Trophoblast cell (in vitro differentiated cells and primary cell): ENCODE results near the gene AGR3.
A peak's percentile ranks its signal among the peaks of the same experiment; 100 is the strongest.

ENCODE experiments used
- DNase-seq, 2 donors: peaks; one replicate each; pipeline ENCODE4 v3.0.0-alpha.2; 2016
- H2AFZ ChIP-seq: 2 replicates; pipeline ENCODE4 v1.6.1; 2013; ENCODE audit warnings: low read length, moderate library complexity, mild to moderate bottlenecking; ENCODE audit not compliant: insufficient read depth, poor library complexity
- H2AK5ac ChIP-seq: 2 replicates; pipeline ENCODE4 v1.6.1; 2013; ENCODE audit warnings: mild to moderate bottlenecking, low read length
- H2BK120ac ChIP-seq: 2 replicates; pipeline ENCODE4 v1.6.1; 2013; ENCODE audit warnings: low read length, mild to moderate bottlenecking, moderate library complexity; ENCODE audit not compliant: insufficient read depth, poor library complexity
- H2BK12ac ChIP-seq: 2 replicates; pipeline ENCODE4 v1.6.1; 2013; ENCODE audit warnings: mild to moderate bottlenecking, low read length, moderate library complexity
- H2BK5ac ChIP-seq: 2 replicates; pipeline ENCODE4 v1.6.1; 2013; ENCODE audit warnings: low read length, low read depth, moderate library complexity, mild to moderate bottlenecking; ENCODE audit not compliant: poor library complexity
- H3K14ac ChIP-seq: 2 replicates; pipeline ENCODE4 v1.6.1; 2013; ENCODE audit warnings: mild to moderate bottlenecking, low read length
- H3K18ac ChIP-seq: 2 replicates; pipeline ENCODE4 v1.6.1; 2013; ENCODE audit warnings: mild to moderate bottlenecking, low read length
- H3K23ac ChIP-seq: 2 replicates; pipeline ENCODE4 v1.6.1; 2013; ENCODE audit warnings: low read length
- H3K27ac ChIP-seq: 2 replicates; pipeline ENCODE4 v1.5.1; 2013; ENCODE audit warnings: low read depth, mild to moderate bottlenecking, inconsistent platforms, low read length, moderate library complexity
- H3K27me3 ChIP-seq: 2 replicates; pipeline ENCODE4 v1.6.1; 2013; ENCODE audit warnings: inconsistent platforms, mild to moderate bottlenecking, low read length, moderate library complexity; ENCODE audit not compliant: insufficient read depth
- H3K36me3 ChIP-seq, 2 experiments: 1 replicate in 1 of 2; 2 replicates in 1 of 2; pipeline ENCODE4 v1.6.1; 2013; ENCODE audit warnings: low read length in 2 of 2, mild to moderate bottlenecking in 2 of 2, moderate library complexity in 1 of 2; ENCODE audit not compliant: insufficient read depth in 2 of 2, control insufficient read depth in 1 of 2
- H3K4ac ChIP-seq: 2 replicates; pipeline ENCODE4 v1.6.1; 2013; ENCODE audit warnings: low read depth, mild to moderate bottlenecking, low read length, moderate library complexity
- H3K4me1 ChIP-seq, 2 experiments: 1 replicate in 1 of 2; 2 replicates in 1 of 2; pipeline ENCODE4 v1.6.1; 2013; ENCODE audit warnings: low read length in 2 of 2, mild to moderate bottlenecking in 2 of 2, moderate library complexity in 1 of 2; ENCODE audit not compliant: insufficient read depth in 2 of 2, control insufficient read depth in 1 of 2
- H3K4me2 ChIP-seq: 2 replicates; pipeline ENCODE4 v1.6.1; 2013; ENCODE audit warnings: inconsistent platforms, mild to moderate bottlenecking, low read length, moderate library complexity
- H3K4me3 ChIP-seq: 2 replicates; pipeline ENCODE4 v1.5.1; 2013; ENCODE audit warnings: mild to moderate bottlenecking, low read depth, low read length, inconsistent platforms
- H3K79me1 ChIP-seq: one replicate; pipeline ENCODE4 v1.6.1; 2013; ENCODE audit warnings: low read length
- H3K79me2 ChIP-seq: 2 replicates; pipeline ENCODE4 v1.6.1; 2013; ENCODE audit warnings: low read length, mild to moderate bottlenecking; ENCODE audit not compliant: control insufficient read depth, insufficient read depth, poor library complexity
- H3K9ac ChIP-seq: 2 replicates; pipeline ENCODE4 v1.6.1; 2013; ENCODE audit warnings: mild to moderate bottlenecking, low read length
- H3K9me3 ChIP-seq: 2 replicates; pipeline ENCODE4 v1.6.1; 2013; ENCODE audit warnings: low read depth, mild to moderate bottlenecking, control low read depth, inconsistent platforms, low read length; ENCODE audit not compliant: insufficient read depth
- H4K12ac ChIP-seq: 2 replicates; pipeline ENCODE4 v1.6.1; 2013; ENCODE audit warnings: low read depth, mild to moderate bottlenecking, low read length, moderate library complexity
- H4K8ac ChIP-seq: 2 replicates; pipeline ENCODE4 v1.6.1; 2013; ENCODE audit warnings: low read depth, mild to moderate bottlenecking, low read length, moderate library complexity
- H4K91ac ChIP-seq: one replicate; pipeline ENCODE4 v1.6.1; 2013; ENCODE audit warnings: low read depth, mild to moderate bottlenecking, low read length, moderate library complexity
- WGBS: extraction: QIAGEN DNeasy Blood & Tissue Kit; methylation state at CpG from one replicate; pipeline ENCODE4 v1.1.7; 2013; ENCODE audit warnings: missing lambda C conversion rate; ENCODE audit not compliant: insufficient read length, insufficient coverage; ENCODE audit errors: extremely low coverage; 5-methylcytosine and 5-hydroxymethylcytosine counted together

AGR3 gene

GRCh38 chr7:16833373-16833772 is 48.4 kb downstream of the AGR3 start:
- Histone ChIP-seq H3K4me3 (no peak overlapping the region), H3K4me2 (no peak overlapping the region), H2AK5ac (no peak overlapping the region), H4K12ac (no peak overlapping the region), H3K36me3 (no peaks in the 10 kb centered on the region), H3K4ac (no peak overlapping the region), H3K14ac (no peak overlapping the region), H3K9me3 (no peaks in the 10 kb centered on the region), H3K79me2 (no peaks in the 10 kb centered on the region), H3K9ac (no peak overlapping the region), H2BK120ac (no peak overlapping the region), H3K27me3 (no peaks in the 10 kb centered on the region), H4K8ac (no peak overlapping the region), H3K4me1 (no peaks in the 10 kb centered on the region), H2BK12ac (no peak overlapping the region), H2AFZ (no peak overlapping the region), H3K23ac (no peak overlapping the region), H3K79me1 (no peaks in the 10 kb centered on the region), H3K27ac (no peak overlapping the region), H2BK5ac (no peak overlapping the region), H4K91ac (no peak overlapping the region), H3K18ac (no peak overlapping the region)
- WGBS = no CpG with 5 or more reads among the region's 1 CpG
- DNase-seq = peak in 1 of 2 donors; percentile 25

GRCh38 chr7:16826060-16826459 is 55.7 kb downstream of the AGR3 start:
- DNase-seq = peak; percentile 45 to 52
- Histone ChIP-seq H3K9me3 (no peaks in the 10 kb centered on the region), H2AFZ (no peak overlapping the region), H3K4me1 (peaks cover 0 to 4% of the 10 kb centered on the region in 2 experiments), H3K27me3 (no peaks in the 10 kb centered on the region), H3K4me3 (no peak overlapping the region), H3K27ac (no peak overlapping the region), H4K8ac (no peak overlapping the region), H2BK12ac (no peak overlapping the region), H3K4me2 (no peak overlapping the region), H2BK120ac (no peak overlapping the region), H3K79me1 (no peaks in the 10 kb centered on the region), H2AK5ac (no peak overlapping the region), H3K9ac (no peak overlapping the region), H3K18ac (no peak overlapping the region), H3K14ac (no peak overlapping the region), H3K23ac (no peak overlapping the region), H4K91ac (no peak overlapping the region), H3K36me3 (no peaks in the 10 kb centered on the region), H3K4ac (no peak overlapping the region), H4K12ac (no peak overlapping the region), H2BK5ac (no peak overlapping the region), H3K79me2 (no peaks in the 10 kb centered on the region)

GRCh38 chr7:16822029-16822428 is 59.8 kb downstream of the AGR3 start:
- no peak overlapping the region for H4K91ac ChIP-seq
- H2BK12ac ChIP-seq = no peak overlapping the region
- H3K27me3 ChIP-seq = no peaks in the 10 kb centered on the region
- H2AFZ ChIP-seq = no peak overlapping the region
- no peak overlapping the region for H3K4ac ChIP-seq
- no peak for DNase-seq
- no peak overlapping the region for H3K4me2 ChIP-seq
- no peaks in the 10 kb centered on the region for H3K79me1 ChIP-seq
- H3K14ac ChIP-seq = no peak overlapping the region
- peaks cover 0 to 4% of the 10 kb centered on the region in 2 experiments for H3K4me1 ChIP-seq
- H3K9me3 ChIP-seq = no peaks in the 10 kb centered on the region
- no peak overlapping the region for H2AK5ac ChIP-seq
- H4K8ac ChIP-seq = no peak overlapping the region
- no peak overlapping the region for H3K18ac ChIP-seq
- H3K4me3 ChIP-seq = no peak overlapping the region
- no peak overlapping the region for H2BK120ac ChIP-seq
- H3K23ac ChIP-seq = no peak overlapping the region
- H4K12ac ChIP-seq = no peak overlapping the region
- WGBS = no CpG with 5 or more reads among the region's 3 CpGs
- no peak overlapping the region for H3K9ac ChIP-seq
- no peaks in the 10 kb centered on the region for H3K79me2 ChIP-seq
- no peaks in the 10 kb centered on the region for H3K36me3 ChIP-seq
- H3K27ac ChIP-seq = no peak overlapping the region
- no peak overlapping the region for H2BK5ac ChIP-seq

- peak in 1 of 2 donors; percentile 78 for DNase-seq
- H2BK120ac ChIP-seq = no peak overlapping the region
- H3K79me2 ChIP-seq = no peaks in the 10 kb centered on the region
- H3K27me3 ChIP-seq = no peaks in the 10 kb centered on the region
- H3K9ac ChIP-seq = no peak overlapping the region
- H3K4me1 ChIP-seq = no peaks in the 10 kb centered on the region
- no peak overlapping the region for H3K18ac ChIP-seq
- no peak overlapping the region for H2BK12ac ChIP-seq
- no peak overlapping the region for H4K12ac ChIP-seq
- no peak overlapping the region for H3K27ac ChIP-seq
- H4K8ac ChIP-seq = no peak overlapping the region
- H3K4me3 ChIP-seq = no peak overlapping the region
- no CpG with 5 or more reads among the region's 3 CpGs for WGBS
- no peak overlapping the region for H3K4me2 ChIP-seq
- H2AK5ac ChIP-seq = no peak overlapping the region
- no peak overlapping the region for H3K23ac ChIP-seq
- H3K9me3 ChIP-seq = no peaks in the 10 kb centered on the region
- H3K36me3 ChIP-seq = no peaks in the 10 kb centered on the region
- no peak overlapping the region for H2AFZ ChIP-seq
- H4K91ac ChIP-seq = no peak overlapping the region
- no peak overlapping the region for H2BK5ac ChIP-seq
- no peaks in the 10 kb centered on the region for H3K79me1 ChIP-seq
- H3K4ac ChIP-seq = no peak overlapping the region
- H3K14ac ChIP-seq = no peak overlapping the region
These were observed 63.1 kb downstream of the AGR3 start for GRCh38 chr7:16818732-16819131.
